Measurements from ENCODE around the gene SUGCT.

SUGCT gene

DNA sequence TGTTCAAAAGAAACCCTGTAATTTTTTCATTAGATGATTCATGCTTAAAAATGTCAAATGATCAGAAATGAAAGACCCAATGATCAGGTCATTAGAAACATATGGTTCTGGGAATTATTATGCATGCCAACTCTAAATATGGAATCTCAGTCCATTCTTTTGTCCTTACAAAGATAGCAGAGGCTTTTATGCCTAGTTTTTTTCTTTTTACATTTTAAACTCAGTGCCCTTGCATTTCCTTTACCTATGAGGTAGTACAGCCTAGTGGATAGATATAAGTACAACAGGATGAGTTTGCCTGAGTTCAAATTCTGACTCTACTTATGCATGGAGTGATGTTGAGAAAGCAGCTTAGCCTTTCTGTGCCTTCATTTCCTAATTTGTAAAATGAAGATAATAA is 392.9 kb downstream of the SUGCT start:
- DNase-seq (ENCODE audit: low read depth, low spot score) = no peak
- no peak overlapping the region for H3K4me3 ChIP-seq (ENCODE audit: low read length)

DNA sequence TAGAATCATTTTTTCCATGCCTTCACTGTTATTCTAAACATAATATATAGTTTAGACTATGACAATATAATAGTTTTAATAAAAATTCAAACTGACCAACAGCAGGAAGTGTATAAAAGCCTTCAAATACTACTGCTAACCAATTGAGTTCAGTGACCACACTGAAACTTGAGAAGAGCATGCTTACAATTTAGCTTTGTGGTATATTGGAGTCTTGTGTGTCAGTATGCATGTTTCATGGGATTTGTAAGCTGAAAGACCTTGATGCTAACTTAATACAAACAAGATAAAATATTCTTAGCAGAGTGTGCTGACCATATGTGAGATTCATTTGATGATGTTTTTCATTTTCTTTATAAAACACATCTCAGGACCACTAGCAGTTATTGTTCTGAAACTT is 395.5 kb downstream of the SUGCT start:
- DNase-seq (ENCODE audit: low read depth, low spot score) = no peak
- H3K4me3 ChIP-seq (ENCODE audit: low read length) = no peak overlapping the region

DNA sequence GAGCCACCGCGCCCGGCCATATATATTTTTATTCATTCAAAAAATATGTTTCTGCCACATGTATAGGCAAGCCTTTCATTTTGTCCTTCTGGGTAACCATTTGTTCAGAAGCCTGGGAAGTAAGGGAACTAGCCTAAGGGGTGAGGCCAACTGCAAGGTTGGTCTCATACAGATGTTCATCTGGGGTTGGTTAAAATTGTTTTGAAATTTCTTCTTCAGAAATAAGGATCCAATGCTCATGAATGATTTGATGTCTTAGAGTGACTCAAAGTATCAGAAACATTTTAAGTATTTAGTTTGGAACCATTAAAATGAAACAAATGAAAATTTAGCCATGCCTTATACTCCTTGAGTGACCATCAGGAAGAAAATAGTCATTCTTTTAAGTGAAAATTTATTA is 397.2 kb downstream of the SUGCT start:
- DNase-seq (ENCODE audit: low read depth, low spot score) = no peak
- no peak overlapping the region for H3K4me3 ChIP-seq (ENCODE audit: low read length)

DNA sequence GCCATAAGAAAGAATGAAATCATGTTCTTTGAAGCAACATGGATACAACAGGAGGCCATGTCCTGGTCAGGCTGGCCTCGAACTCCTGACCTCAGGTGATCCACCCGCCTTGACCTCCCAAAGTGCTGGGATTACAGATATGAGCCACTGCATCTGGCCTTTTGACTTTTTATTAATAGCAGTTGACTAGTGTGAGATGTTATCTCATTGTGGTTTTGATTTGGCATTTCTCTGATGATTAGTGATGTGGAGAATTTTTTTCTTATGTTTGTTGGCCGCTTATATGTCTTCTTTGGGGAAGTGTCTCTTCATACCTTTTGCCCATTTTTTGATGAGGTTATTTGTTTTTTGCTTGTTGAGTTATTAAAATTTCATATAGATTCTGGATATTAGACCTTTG is 400.9 kb downstream of the SUGCT start:
- no peak overlapping the region for H3K4me3 ChIP-seq (ENCODE audit: low read length)
- DNase-seq (ENCODE audit: low read depth, low spot score) = no peak

DNA sequence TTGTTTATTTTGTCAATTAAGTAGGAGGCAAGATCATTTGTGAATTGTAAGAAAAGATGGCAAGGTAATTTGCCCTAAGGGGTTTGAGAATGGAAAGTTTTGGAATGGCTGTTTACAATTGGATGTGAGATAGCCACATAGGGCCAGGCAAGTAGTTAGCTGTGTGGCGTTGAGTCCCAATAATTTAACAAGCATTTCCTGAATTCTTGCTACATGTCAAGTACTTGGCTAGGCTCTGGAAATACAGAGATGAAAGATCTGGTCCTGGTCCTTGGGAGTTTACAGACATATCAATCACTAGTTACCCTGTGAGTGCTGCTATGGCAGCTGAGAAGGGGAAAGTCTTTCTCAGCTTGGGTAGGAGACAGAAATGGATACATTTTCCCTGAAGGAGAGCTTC is 401.6 kb downstream of the SUGCT start:
- DNase-seq (ENCODE audit: low read depth, low spot score) = no peak

DNA sequence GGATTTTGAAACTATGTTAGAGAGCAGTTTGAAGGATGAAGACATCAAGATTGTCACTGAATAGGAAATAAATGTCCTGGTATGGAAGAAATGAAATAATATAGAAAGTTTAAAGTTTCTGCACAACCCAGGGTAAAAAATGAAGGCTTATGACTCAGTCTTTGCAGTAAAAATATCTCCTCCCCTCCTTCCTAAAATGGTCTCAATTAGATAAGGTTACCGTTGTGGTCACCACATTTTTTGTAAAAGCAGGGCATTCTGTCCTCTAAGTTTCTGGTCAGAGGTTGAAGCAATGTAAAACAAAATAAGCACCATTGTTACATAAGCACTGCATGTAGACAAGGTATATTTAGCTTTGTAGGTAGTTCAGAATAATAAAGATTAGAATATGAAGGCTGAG is 403.5 kb downstream of the SUGCT start:
- H3K4me3 ChIP-seq (ENCODE audit: low read length) = no peak overlapping the region
- DNase-seq (ENCODE audit: low read depth, low spot score) = no peak

More for the DNA sequence above, 401.6 kb downstream of the SUGCT start:
- H3K4me3 ChIP-seq (ENCODE audit: low read length) = no peak overlapping the region

DNA sequence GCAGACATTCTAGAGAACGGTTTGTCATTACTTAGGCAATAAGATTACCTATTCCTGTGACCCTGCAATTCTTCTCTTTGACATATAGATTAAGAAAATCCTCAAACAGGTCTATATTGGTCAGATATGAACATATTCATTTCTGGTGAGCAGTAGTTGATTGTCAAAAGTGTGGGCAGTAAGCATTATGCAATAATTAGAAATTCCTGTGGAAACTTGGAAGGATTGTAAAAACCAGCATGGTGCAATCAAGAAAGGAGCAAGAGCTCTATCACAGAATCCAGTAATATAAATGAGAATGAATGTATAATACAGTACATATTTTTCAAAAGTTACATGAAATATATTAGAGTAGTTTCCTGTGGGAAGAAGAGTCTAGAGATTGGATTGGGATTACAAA is 406.5 kb downstream of the SUGCT start:
- H3K4me3 ChIP-seq (ENCODE audit: low read length) = no peak overlapping the region
- DNase-seq (ENCODE audit: low read depth, low spot score) = no peak

DNA sequence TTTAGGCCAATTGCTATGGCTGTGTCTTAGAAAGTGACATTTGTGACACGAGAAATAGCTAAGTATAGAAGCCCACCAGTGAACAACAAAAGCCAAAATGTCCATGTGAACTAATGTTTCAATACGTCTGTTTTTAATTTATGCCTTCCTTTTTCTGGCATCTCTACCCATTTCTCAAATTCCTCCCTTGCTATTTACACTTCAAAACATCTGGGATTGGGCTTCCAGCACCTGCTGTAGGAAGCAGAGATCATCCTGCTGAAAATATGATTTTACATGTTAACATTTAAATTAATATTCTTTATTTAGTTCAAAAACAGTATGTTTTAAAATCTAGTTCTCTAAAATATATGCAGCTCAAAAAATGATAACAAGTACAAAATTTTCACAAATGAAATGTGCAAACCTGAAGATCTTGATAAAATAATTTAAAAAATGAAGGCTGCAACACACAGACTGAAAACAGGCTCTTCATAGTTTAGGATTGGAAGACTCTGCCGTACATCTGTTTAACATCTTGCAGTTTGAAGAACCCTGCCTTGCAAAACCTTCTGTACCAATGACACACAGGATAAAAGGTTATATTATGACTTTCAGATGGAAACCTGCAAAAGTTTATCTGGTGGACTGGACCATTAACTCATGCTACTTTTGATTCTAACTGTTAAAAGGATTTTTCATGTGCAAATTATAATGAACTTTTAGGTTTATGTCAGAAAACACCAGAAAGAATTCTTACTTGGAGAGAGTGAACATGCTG is 408.4 kb downstream of the SUGCT start:
- DNase-seq (ENCODE audit: low read depth, low spot score) = no peak
- H3K4me3 ChIP-seq (ENCODE audit: low read length) = no peak overlapping the region

DNA sequence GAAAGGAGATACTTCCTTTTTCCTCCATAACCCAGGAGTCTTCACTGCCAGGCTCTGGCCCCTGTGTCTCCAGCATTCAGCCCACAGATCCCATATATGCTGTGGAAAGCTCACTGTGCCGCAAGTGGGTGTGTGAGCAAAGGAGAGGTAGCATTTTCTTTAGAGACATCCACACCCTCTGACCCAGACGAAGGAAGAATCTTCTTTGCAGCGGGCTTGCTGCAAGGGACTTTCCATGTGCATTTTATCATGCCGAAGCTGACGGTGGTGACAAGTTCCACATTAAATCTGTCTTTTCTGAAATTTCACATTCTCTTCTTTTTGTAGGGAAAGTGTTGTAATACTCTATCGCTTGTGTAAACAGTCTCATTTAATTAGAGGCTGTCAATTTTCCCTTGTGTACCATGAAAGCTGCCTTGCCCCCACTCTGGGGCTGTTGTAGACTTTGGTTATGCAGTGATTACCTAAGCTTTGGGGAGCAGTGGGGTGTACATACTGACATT is 409.5 kb downstream of the SUGCT start:
- DNase-seq (ENCODE audit: low read depth, low spot score) = no peak
- H3K4me3 ChIP-seq (ENCODE audit: low read length) = no peak overlapping the region

DNA sequence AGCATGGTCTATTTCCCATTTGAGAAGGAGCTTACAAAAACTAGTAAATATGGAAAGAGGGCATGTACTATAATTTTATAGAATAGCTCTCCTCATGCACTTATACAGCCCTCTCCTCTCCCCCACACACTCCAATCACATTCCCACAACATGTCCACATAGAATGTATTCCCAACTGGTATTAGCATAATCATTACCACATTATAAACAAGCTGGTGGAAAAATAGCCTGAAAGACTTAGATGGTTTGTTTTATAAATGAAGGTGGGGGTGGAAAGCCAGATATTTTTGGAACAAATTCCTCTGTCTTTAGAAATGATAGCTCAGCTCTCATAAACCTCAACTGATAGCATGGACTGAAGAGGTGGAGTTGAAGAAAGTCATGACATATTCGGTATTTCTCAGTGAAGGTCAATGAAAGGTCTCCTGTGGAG is 410.1 kb downstream of the SUGCT start:
- H3K4me3 ChIP-seq (ENCODE audit: low read length) = no peak overlapping the region
- DNase-seq (ENCODE audit: low read depth, low spot score) = no peak

DNA sequence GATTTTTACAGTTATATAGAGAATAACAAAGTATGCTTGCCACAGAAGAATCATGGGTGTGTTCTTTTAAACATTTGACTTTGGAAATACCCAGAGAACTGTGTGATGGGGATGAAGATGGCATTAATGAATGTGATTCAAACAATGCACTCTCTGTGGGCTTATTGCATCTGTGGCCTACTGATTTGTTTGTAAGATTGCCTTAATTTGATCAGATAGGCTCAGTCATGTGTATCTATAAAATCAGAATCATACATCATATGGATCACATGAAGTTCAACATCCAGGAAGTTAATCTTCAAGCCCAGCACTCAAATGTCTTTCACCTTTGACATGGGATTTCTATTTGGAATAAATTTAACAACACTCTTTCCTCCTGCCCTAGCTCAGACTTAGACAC is 410.9 kb downstream of the SUGCT start:
- no peak for DNase-seq (ENCODE audit: low read depth, low spot score)
- no peak overlapping the region for H3K4me3 ChIP-seq (ENCODE audit: low read length)

DNA sequence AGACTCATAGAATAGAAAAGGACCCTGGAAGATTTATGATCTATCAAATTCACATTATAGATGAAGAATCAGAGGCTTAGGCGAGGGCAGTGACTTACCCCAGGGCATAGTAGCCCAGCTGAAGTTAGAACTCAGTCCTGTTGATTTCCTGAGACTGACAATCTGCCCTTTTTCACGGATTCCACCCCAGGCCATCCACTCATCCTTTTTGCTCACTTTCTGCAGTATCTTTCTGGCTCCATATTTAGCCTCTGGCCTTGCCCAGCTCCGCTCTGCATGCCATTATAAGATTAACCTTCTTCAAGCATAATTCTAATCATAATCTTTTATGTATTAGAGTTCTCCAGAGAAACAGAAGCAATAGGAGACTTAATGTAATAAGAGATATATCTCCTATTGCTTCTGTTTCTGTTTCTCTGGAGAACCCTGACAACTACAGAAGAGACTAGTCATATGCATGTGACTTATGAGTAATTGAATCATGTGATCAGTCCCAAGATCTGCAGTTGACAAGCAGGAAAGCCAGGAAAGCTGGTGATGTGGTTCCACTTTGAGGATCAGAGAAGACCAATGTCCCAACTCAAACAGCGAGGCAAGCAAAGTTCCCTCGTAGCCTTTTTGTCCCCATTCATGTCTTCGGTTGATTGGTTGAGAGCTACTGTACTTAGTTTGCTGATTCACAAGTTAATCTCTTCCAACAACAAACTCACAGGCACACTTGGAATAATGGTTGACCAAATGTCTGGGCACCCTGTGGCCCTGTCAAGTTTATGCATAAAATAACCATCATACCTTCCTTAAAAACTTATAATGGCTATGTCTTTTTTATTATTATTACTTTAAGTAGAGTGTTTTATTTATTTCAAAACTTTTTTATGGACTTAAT is 412.1 kb downstream of the SUGCT start:
- no peak for DNase-seq (ENCODE audit: low read depth, low spot score)
- no peak overlapping the region for H3K4me3 ChIP-seq (ENCODE audit: low read length)

DNA sequence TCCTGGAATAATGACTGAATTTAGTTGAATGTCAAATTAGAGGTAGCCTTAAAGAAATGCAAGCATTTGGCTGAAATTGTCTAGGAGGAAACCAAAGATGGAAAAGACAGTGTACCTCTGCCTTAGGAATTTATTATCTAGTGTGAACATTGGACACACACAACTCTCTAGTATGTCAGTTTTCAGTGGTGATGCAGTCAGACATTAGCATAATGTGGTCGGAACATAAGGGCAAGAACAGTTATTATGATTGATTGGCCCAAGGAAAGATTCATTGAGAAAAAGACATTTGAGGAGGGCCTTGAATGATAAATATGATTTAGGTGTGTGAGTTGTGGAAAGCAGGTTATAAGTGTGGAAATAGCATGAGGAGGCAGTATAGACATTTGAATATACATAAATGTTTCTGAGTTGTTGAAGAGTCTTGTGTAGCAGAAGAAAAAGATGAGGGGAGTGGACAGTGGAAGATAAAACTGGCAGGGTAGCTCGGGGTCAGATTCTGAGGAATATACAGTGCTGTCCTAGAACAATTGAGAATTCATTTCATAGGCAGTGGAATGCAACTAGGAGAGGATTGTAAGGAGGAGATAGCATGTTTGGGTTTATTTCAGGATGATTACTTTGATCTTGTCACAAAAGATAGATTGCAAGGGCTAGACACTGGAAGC is 414.7 kb downstream of the SUGCT start:
- H3K4me3 ChIP-seq (ENCODE audit: low read length) = no peak overlapping the region
- DNase-seq (ENCODE audit: low read depth, low spot score) = no peak

DNA sequence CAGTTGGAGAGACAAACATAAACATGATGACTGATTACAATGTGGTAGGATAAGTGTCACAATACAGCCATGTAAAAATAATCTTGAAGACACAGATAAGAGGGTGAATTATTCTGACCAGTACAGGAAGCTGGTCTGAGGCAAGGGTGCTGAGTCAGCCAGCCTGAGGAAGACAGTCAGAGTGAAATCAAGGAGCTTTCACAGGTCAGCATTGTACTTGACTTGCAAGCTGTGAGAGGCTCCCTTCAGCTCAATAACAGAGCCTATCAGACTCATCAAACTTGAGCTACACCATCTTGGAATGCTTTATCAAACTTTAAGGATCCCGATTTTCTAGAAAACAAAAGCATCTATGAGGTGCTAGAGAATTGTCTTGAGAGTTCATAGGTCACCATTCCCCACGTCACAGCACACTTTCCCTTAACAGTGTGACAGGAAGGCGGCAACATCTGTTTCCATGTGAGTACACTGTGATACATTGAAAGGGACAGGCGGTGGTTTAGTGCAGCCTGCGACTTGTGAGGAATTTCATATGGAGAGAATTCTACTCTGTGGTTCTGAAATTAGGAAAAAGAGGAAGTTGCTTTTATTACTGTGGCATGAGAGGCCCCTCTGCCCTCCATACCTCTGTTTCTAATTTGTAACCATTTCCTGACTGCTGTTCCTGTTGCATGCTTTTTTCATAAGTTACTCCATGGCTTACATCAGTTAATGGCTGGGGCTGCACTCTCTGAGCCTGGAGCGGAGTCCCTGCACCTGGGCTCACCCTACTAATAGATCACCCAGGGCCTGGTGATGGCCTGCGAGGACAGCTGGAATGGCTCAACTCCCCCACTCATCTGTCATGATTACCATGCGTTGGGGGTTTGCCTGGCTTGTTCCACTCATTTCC is 417.1 kb downstream of the SUGCT start:
- no peak overlapping the region for H3K4me3 ChIP-seq (ENCODE audit: low read length)
- no peak for DNase-seq (ENCODE audit: low read depth, low spot score)

DNA sequence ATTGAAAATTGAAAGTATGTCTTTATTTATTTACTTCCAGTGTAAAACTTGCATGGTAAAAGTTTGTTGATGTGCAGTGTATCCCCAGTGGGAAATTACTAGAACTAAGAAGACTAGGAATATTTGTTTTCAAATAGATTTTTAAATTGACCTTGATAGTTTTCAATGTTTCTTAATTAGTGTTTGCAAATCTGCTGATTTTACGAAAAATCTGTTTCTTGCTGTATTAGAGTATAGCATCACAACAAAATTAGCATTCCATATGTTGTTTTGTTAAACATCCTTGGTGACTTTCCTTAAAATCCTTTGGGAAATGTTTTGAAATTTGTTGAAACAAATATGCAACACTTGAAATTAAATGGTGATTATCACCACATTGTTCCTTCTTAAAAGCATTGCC is 425.9 kb downstream of the SUGCT start:
- no peak for DNase-seq (ENCODE audit: low read depth, low spot score)
- no peak overlapping the region for H3K4me3 ChIP-seq (ENCODE audit: low read length)

DNA sequence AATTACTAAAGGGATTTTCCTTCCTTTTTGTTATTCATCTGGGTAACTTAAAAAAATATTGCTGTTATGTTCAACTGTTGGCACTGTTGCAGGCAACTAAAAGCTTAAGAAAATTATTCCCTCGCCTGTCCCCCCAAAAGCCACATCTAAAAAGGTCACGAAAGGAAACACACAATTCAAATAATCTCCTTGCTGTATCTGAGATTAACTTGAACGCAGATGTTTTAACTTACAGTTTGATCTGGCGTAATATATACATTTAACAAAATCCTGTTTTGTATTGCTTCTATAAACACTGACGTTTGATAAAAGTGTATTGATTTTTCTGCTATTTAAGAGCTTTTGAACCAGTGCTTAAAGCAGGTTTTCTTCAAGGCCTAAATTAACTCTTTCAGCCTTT is 432.1 kb downstream of the SUGCT start:
- H3K4me3 ChIP-seq (ENCODE audit: low read length) = no peak overlapping the region
- DNase-seq (ENCODE audit: low read depth, low spot score) = peak; percentile 66

DNA sequence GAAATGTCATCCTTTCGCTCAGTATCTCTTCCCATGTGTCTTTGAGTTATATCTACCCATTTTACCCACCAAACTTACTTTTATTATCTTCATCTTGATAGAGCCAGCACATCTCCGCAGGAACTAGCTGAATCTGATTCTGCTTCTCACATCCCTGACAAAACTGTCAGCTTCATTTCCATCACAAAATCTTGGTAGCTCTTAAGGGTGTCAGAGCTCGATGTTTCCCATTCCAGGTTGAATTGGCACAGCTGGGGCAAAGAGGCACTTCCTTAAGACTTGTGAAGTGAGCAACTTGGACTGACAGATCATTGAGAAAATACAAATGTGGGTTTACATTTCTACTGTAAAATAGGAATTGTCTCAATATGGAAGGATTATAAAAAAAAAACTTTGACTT is 434.5 kb downstream of the SUGCT start:
- DNase-seq (ENCODE audit: low read depth, low spot score) = no peak
- H3K4me3 ChIP-seq (ENCODE audit: low read length) = no peak overlapping the region

DNA sequence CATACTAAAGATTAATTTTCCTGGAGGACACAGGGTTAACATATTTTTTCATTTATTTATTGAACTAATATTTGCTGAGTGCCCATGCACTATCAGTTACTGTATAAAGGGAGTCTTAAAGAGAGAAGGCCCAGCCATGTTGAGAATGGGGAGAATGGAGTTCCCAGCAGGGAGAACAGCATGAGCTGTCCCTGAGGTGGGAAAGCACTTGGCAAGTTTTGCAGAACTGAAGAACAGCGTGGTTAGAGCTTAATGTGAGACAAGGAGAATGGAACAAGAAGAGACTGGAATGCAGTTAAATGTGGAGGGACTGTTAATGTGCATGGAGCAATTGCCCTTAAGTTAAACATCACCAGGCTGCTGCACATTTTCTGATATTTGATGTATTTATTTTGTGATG is 435.4 kb downstream of the SUGCT start:
- no peak overlapping the region for H3K4me3 ChIP-seq (ENCODE audit: low read length)
- no peak for DNase-seq (ENCODE audit: low read depth, low spot score)

DNA sequence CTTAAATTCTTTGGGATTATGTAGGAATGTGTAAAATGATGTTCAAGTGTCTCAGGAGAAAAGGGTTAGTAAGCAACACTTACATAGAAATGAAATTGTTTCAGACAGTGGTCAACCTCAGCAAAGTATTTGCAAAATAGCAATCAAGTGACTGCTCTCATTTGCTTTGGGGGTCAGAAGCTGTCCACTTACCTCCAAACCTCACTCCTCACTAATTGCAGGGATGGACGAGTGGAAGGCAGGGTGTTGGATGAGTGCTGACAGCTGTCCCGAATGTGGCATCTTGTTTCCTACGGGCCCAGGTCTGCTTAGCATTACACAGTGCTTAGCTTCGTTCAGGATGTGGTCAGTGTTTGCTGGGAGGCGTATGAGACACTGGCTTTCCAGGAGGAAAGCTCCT is 437.0 kb downstream of the SUGCT start:
- DNase-seq (ENCODE audit: low read depth, low spot score) = no peak

More for the DNA sequence above, 437.0 kb downstream of the SUGCT start:
- H3K4me3 ChIP-seq (ENCODE audit: low read length) = no peak overlapping the region

All from Jurkat, Clone E6-1 (cell line).